ENCODE measurements around the gene PAPPA2. TPM values are rescaled to one million over a fixed set of nuclear protein-coding genes. Genes with fewer than 3 reads are reported as not detected.

The PAPPA2 gene
- total and polyA plus RNA-seq, 2 of the 8 experiments (the other 6 are each of a cell fraction or from before 2014, with no cell fraction given), result 0.08 to 0.88 TPM

DNA sequence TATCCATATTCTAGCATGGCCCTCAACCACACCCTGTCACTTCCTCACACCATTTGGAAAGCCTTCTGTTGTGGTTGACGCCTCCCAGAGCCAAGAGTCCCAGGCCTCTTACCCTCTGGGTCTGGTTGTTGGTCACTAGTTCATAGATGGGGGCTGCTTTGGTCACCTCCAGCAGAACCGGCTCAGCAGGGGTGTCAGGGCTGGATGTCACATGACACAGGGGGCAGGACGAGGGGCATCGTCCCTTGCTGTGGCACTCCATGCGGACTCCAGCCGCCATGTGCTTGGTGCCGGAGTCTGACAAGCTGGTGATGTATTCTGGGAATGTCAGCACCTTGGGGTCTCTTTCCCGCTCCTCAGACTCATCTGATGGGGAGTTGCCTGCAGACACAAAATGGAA, 431.5 kb downstream of the PAPPA2 start:
- H3K23ac ChIP-seq (ENCODE audit: insufficient read length), result no peak overlapping the region
- WGBS, 2 experiments (ENCODE audit: extremely low coverage in 1 of 2, insufficient coverage in 1 of 2, insufficient read length in 1 of 2, insufficient replicate concordance in 2 of 2, low coverage in 1 of 2, low lambda C conversion rate in 2 of 2, missing lambda C conversion rate in 1 of 2), result 94% methylated on average over 8 of the region's 8 CpGs; no CpG with 5 or more reads in 1 of the 2 experiments
- no peaks in the 10 kb centered on the region for H3K9me3 ChIP-seq (ENCODE audit: insufficient read depth in 2 of 2, low read depth in 1 of 2, low read length in 1 of 2)
- H3K27me3 ChIP-seq (replicated peaks in 1 of 4; ENCODE audit: control insufficient read depth in 3 of 4, extremely low read depth in 1 of 4, insufficient read depth in 3 of 4, low read length in 3 of 4), result no peaks in the 10 kb centered on the region; a peak in 1 of 7 replicates
- H2AK5ac ChIP-seq (ENCODE audit: low read depth, low read length), result no peak overlapping the region
- H3K27ac ChIP-seq (ENCODE audit: low read depth, low read length), result no peak overlapping the region
- no peak overlapping the region for H3K14ac ChIP-seq (ENCODE audit: insufficient read length)
- no peaks in the 10 kb centered on the region for H3K4me1 ChIP-seq (replicated peaks in 1 of 4; ENCODE audit: control insufficient read depth in 3 of 4, insufficient read depth in 4 of 4, low read length in 3 of 4)
- FAIRE-seq (no peak), DNase-seq (ENCODE audit: low read depth in 1 of 2, low spot score in 2 of 2) (no peak)
- POLR2A ChIA-PET (ENCODE audit: partially characterized antibody), result interaction anchor here (0.7 kb wide), 1 partner anchor 270 kb away, joined by 3 read pairs; the partner anchor contains the start of gene ASTN1
- H3K4me2 ChIP-seq (ENCODE audit: insufficient read depth in 1 of 2, low read depth in 2 of 2, low read length in 2 of 2), result no peak overlapping the region
- H2BK120ac ChIP-seq (replicated peaks; ENCODE audit: low read depth, low read length), result no peak overlapping the region
- H4K20me1 ChIP-seq (replicated peaks in 1 of 2; ENCODE audit: control insufficient read depth in 1 of 2, insufficient read depth in 2 of 2, low read length in 2 of 2), result no peaks in the 10 kb centered on the region
- CTCF ChIA-PET (ENCODE audit: partially characterized antibody), result interaction anchor here (1.0 to 15.2 kb wide), 5 partner anchors 14 to 886 kb away, joined by 3 to 279 read pairs (median 4); partner anchors contain the start of gene ASTN1
- H4K8ac ChIP-seq (ENCODE audit: extremely low read depth, insufficient read depth, low read length), result no peak overlapping the region
- no peak overlapping the region for H3K4me3 ChIP-seq (ENCODE audit: extremely low read depth in 1 of 4, insufficient read depth in 2 of 4, low read depth in 3 of 4, low read length in 4 of 4)
- H3K79me1 ChIP-seq (ENCODE audit: low read depth, low read length), result no peaks in the 10 kb centered on the region
- H3K9ac ChIP-seq (replicated peaks in 1 of 4; ENCODE audit: extremely low read depth in 1 of 4, low read depth in 3 of 4, low read length in 3 of 4), result no peak overlapping the region
- no peaks in the 10 kb centered on the region for H3K79me2 ChIP-seq (ENCODE audit: control insufficient read depth in 1 of 2, insufficient read depth in 2 of 2, low read length in 2 of 2)
- H2BK5ac ChIP-seq (ENCODE audit: low read depth, low read length), result no peak overlapping the region
- H2BK20ac ChIP-seq (ENCODE audit: low read length), result no peak overlapping the region
- no peak overlapping the region for H2BK12ac ChIP-seq (ENCODE audit: low read depth, low read length)
- H3K18ac ChIP-seq (ENCODE audit: extremely low read depth, low read length), result no peak overlapping the region
- H2AFZ ChIP-seq (ENCODE audit: low read length), result no peak overlapping the region
- H4K91ac ChIP-seq (replicated peaks; ENCODE audit: insufficient read length, low read length), result no peak overlapping the region
- H3K23me2 ChIP-seq (ENCODE audit: low read depth, low read length), result no peaks in the 10 kb centered on the region
- no peak overlapping the region for H2BK15ac ChIP-seq (ENCODE audit: low read length)
- no peak overlapping the region for H3K56ac ChIP-seq (replicated peaks; ENCODE audit: insufficient read length, low read depth, low read length)
- no peak overlapping the region for H4K5ac ChIP-seq (ENCODE audit: insufficient read length, low read depth, low read length)
- TF ChIP-seq EP300 (IDR thresholded peaks at IDR 0.05; ENCODE audit: borderline replicate concordance in 1 of 2, low read depth in 2 of 2, low read length in 2 of 2) (no peak), POLR2AphosphoS5 (IDR thresholded peaks at IDR 0.05; ENCODE audit: low read depth, low read length) (no peak), RNF2 (IDR thresholded peaks at IDR 0.05; ENCODE audit: borderline replicate concordance, low read depth, low read length, missing control alignments, poor library complexity, severe bottlenecking) (no peak), CREB1 (IDR thresholded peaks at IDR 0.05) (no peak), EGR1 (IDR thresholded peaks at IDR 0.05; ENCODE audit: borderline replicate concordance, low read depth, low read length) (no peak), RFX5 (IDR thresholded peaks at IDR 0.05; ENCODE audit: borderline replicate concordance, low read depth, low read length) (no peak), FOSL1 (IDR thresholded peaks at IDR 0.05; ENCODE audit: insufficient read depth, low read depth, low read length) (no peak), MAX (IDR thresholded peaks at IDR 0.05) (no peak), KDM1A (IDR thresholded peaks at IDR 0.05; ENCODE audit: borderline replicate concordance, low read length) (no peak), CTBP2 (IDR thresholded peaks at IDR 0.05; ENCODE audit: borderline replicate concordance, insufficient read depth, insufficient read length, low read length) (no peak), PHF8 (conservative IDR thresholded peaks at IDR 0.05; ENCODE audit: low read depth, low read length) (no peak), RAD21 (IDR thresholded peaks at IDR 0.05 in 1 of 2, conservative IDR thresholded peaks at IDR 0.05 in 1 of 2; ENCODE audit: low read depth in 2 of 2, low read length in 2 of 2) (no peak), POLR2A (IDR thresholded peaks at IDR 0.05; ENCODE audit: control extremely low read depth in 1 of 2, low read depth in 2 of 2, low read length in 2 of 2) (no peak), HDAC6 (IDR thresholded peaks at IDR 0.05; ENCODE audit: low read depth, low read length) (no peak)
- no peaks in the 10 kb centered on the region for H3K36me3 ChIP-seq (ENCODE audit: control insufficient read depth in 2 of 4, insufficient read depth in 4 of 4, low read length in 3 of 4)
- H3K4ac ChIP-seq (replicated peaks; ENCODE audit: insufficient read length, low read depth, low read length), result no peak overlapping the region
